HG03439 (cell line): ENCODE data around the gene EPHA5.

Source experiments
- ATAC-seq: cut with Tn5 transposase; IDR thresholded peaks from one replicate; pipeline ENCODE4 v1.9.1; 2021; ENCODE audit warnings: mild to moderate bottlenecking, moderate library complexity; ENCODE audit not compliant: unreplicated experiment

The EPHA5 gene

GRCh38 chr4:65635051-65635821, 35.1 kb downstream of the EPHA5 start:
- ATAC-seq: no peak

DNA sequence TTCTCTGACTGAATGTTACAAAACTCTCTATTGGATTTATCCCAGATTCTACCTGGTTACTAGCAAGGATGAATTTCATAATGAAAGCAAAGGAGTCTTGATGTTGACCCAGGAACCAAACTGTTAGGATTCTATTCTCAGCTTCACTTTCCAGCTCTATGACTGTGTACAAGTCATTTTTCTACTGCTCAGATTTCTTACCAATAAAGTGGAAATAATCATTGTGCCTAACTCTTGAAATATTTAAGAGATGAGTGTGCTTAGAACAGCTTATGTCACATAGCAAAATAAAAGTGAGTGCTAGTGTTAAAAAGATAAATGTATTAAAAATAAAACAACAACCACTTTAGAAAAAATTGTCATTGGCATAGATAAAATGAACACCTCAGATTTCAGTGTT, 45.6 kb downstream of the EPHA5 start:
- no peak for ATAC-seq

DNA sequence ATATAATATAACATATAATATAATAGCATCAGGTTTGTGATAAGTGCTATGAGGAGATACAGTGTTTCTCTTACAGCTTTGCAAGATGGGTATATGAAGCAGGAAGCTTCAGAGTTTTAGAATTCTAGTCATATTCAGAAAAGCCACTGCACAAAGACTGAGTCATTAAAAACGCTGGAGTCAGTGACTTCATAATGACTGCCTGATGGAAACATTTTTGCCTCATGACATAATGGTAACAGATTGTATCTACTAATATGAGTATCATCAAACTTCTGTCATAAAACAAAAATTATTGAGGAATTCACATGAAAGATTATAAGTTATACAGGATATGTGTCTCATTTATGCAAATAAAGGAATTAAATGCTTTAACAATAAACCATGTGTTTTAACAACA, 46.8 kb downstream of the EPHA5 start:
- ATAC-seq: no peak

- no peak for ATAC-seq
These were observed 52.9 kb downstream of the EPHA5 start for GRCh38 chr4:65617416-65617815.

GRCh38 chr4:65604515-65604914, 65.8 kb downstream of the EPHA5 start:
- no peak for ATAC-seq

GRCh38 chr4:65600656-65601055, 69.6 kb downstream of the EPHA5 start:
- ATAC-seq: no peak

DNA sequence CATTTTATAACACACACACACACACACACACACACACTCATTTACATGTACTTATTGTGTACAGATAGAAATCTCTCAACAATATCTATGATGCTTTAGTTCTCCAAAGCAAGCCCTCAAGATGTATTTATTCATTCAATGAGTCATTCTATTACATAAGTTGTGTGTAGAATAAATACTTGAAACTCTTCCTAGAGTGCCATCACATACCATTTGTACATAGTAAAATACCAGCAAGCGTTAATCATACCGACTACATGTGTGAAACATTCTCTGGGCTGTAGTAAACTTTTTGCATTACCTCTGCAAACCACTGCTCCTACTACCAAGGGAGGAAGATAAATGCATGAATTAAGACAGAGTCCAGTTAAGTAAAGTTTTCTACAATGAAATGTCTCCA, 70.9 kb downstream of the EPHA5 start:
- no peak for ATAC-seq

DNA sequence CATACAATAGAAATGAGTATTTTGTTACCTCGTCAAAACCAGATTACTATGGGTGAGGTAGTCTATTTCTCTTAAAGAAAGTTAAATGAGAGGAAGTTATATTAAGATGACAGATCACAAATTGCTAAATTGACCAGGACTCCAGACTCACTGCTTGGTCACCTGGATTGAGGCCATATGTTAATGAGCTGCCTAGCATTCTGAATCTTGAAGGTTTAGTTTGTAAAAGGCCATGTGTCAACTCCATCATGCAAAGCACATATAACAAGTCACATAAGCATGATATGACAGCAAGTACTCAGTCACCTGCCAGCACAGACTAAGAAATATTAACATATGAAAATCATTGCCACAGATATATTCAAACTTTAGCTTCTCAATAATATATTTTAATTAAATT, 72.6 kb downstream of the EPHA5 start:
- ATAC-seq: no peak

DNA sequence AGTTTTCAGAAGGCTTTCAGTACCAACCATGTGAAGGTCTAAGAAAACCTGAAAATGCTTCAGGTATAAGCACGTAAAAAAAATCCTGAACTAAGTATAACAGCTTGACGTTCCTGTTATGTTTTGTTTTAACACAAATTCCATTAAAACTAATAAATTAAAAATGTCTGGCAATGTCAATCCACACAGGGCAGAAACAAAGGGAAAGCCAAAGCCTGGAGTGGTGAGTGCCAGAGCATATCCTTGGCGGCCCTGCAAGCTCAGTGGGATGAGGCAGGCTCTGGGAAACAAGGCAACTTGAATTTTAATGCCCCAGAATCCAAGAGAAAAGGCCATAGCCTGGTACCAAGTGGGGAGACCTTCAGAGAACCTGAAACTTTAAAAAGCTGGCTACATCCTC, 78.2 kb downstream of the EPHA5 start:
- ATAC-seq: no peak

DNA sequence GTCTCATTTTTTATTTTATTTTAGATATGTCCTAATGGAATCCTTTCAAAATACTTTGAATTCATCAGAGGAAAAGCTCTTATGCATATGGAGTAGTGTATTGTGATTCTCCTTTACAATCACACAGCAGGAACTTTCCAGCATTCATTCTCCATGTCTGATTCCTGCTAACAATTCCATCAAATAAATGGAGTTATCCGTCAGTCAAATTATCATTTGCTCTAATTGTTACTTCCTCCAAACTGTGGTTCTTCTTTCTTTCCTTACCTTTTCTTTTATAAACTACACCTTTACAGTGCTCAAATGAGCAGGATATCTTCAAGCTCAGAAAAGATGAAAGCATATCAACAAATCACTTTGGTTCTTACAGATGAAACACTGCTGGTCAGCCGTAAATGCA, 80.4 kb downstream of the EPHA5 start:
- ATAC-seq: no peak

GRCh38 chr4:65589331-65589730, 81.0 kb downstream of the EPHA5 start:
- ATAC-seq: no peak

DNA sequence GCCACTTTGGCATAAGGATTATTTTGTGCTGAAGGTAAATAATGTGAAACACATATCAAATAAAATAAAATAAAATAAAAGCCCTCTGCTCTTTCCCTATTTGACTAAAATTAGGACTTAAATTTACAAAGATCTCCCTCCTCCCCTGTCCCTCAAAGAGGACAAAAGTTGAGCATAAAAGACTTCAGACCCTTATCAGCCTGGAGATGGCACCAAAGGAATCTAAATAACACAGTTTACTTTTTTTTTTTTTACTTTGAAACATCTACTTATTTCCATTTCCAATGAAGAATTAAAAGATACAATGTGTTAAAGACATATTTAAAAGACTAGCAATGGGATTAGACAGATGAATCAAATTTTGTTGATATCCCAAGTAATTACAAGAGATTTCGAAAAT, 89.7 kb downstream of the EPHA5 start:
- no peak for ATAC-seq

GRCh38 chr4:65566473-65566872, 103.8 kb downstream of the EPHA5 start:
- ATAC-seq: no peak

DNA sequence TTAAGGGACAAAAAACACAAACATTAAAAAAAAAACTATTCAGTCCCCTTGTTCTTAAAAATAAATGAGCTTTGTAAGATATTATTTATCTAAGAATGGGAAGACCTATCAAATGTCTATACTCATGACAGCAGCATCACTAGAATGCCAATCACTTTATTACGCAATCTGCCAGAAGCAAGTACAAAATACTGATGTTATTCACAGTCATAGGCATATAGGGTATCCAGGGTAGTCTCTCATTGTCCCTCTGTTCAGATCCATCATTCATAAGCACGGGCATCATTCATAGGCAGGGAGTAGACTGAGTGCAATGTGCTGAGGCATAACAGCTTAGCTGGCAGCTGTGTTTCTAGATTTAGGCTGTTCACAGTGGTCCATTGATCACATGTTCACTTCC, 109.1 kb downstream of the EPHA5 start:
- no peak for ATAC-seq

GRCh38 chr4:65559270-65559669, 111.0 kb downstream of the EPHA5 start:
- no peak for ATAC-seq

GRCh38 chr4:65552057-65552456, 118.2 kb downstream of the EPHA5 start:
- no peak for ATAC-seq

DNA sequence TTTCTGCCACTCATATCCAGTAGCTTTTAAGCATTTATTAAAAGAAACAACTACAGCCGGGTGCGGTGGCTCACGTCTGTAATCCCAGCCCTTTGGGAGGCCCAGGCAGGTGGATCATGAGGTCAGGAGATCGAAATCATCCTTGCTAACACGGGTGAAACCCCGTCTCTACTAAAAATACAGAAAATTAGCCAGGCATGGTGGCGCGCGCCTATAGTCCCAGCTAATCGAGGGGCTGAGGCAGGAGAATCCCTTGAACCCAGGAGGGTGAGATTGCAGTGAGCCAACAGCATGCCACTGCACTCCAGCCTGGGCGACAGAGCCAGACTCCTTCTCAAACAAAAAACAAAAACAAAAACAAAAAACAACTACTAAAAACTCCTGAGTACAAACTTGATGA, 119.8 kb downstream of the EPHA5 start:
- ATAC-seq: no peak

GRCh38 chr4:65546882-65547416, 123.3 kb downstream of the EPHA5 start:
- no peak for ATAC-seq

- no peak for ATAC-seq
These were observed 131.7 kb downstream of the EPHA5 start for GRCh38 chr4:65538571-65538970.

DNA sequence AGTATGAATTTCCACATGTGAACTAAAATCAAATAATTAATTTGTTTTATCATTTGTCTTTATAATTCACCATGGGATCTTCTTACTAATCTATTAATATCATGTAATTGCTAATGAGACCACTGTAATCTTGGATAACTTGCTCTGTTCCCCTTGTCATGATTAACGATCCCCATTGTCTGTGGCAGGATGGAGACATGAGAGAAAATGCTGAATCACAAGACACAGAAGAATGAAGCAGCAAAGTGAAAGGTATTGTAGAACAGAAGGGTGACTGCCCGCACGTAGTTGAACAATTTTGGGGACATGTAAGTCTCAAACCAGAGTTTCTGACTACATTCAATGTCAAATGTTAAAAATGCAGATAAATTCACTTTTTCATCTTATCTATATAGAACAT, 135.2 kb downstream of the EPHA5 start:
- ATAC-seq: no peak

- no peak for ATAC-seq
These were observed 148.6 kb downstream of the EPHA5 start for GRCh38 chr4:65521666-65522065.

- no peak for ATAC-seq
These were observed 154.6 kb downstream of the EPHA5 start for GRCh38 chr4:65515646-65516045.

- ATAC-seq: no peak
These were observed 159.3 kb downstream of the EPHA5 start for GRCh38 chr4:65510976-65511375.
